ENCODE results near the gene TPK1.

Gene TPK1

GRCh38 chr7:144632724-144633123, 203.1 kb downstream of the TPK1 start:
- Histone ChIP-seq H3K27me3 (ENCODE audit: insufficient read depth, poor library complexity, severe bottlenecking) (no peaks in the 10 kb centered on the region), H3K9me3 (ENCODE audit: severe bottlenecking) (no peaks in the 10 kb centered on the region), H3K27ac (ENCODE audit: poor library complexity, severe bottlenecking) (no peak overlapping the region), H3K36me3 (ENCODE audit: low read depth) (no peaks in the 10 kb centered on the region), H3K4me3 (ENCODE audit: severe bottlenecking) (no peak overlapping the region), H3K4me1 (ENCODE audit: insufficient read depth, poor library complexity, severe bottlenecking) (no peaks in the 10 kb centered on the region)
- TF ChIP-seq, protein P1, sequence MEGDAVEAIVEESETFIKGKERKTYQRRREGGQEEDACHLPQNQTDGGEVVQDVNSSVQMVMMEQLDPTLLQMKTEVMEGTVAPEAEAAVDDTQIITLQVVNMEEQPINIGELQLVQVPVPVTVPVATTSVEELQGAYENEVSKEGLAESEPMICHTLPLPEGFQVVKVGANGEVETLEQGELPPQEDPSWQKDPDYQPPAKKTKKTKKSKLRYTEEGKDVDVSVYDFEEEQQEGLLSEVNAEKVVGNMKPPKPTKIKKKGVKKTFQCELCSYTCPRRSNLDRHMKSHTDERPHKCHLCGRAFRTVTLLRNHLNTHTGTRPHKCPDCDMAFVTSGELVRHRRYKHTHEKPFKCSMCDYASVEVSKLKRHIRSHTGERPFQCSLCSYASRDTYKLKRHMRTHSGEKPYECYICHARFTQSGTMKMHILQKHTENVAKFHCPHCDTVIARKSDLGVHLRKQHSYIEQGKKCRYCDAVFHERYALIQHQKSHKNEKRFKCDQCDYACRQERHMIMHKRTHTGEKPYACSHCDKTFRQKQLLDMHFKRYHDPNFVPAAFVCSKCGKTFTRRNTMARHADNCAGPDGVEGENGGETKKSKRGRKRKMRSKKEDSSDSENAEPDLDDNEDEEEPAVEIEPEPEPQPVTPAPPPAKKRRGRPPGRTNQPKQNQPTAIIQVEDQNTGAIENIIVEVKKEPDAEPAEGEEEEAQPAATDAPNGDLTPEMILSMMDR (IDR thresholded peaks at IDR 0.05; ENCODE audit: poor library complexity, severe bottlenecking): no peak
- DNase-seq (ENCODE audit: low spot score): no peak
- no peak for ATAC-seq (ENCODE audit: low read depth)

DNA sequence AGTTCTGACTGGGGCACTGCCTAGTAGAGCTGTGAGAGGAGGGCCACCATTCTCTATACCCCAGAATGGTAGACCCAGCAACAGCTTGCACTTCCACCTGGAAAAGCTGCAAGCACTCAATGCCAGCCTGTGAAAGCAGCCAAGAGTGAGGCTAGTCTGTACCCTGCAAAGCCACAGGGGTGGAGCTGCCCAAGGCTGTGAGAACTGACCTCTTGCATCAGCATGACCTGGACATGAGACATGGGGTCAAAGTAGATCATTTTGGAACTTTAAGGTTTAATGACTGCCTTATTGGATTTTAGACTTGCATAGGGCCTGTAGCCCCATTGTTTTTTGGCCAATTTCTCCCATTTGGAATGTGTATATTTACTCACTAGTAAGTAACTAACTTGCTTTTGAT, 206.3 kb downstream of the TPK1 start:
- TF ChIP-seq, protein P1 (IDR thresholded peaks at IDR 0.05; ENCODE audit: poor library complexity, severe bottlenecking): no peak
- no peaks in the 10 kb centered on the region for H3K36me3 ChIP-seq (ENCODE audit: low read depth)

GRCh38 chr7:144629011-144629410, 206.8 kb downstream of the TPK1 start:
- Histone ChIP-seq H3K27me3 (ENCODE audit: insufficient read depth, poor library complexity, severe bottlenecking) (no peaks in the 10 kb centered on the region), H3K9me3 (ENCODE audit: severe bottlenecking) (no peaks in the 10 kb centered on the region), H3K4me1 (ENCODE audit: insufficient read depth, poor library complexity, severe bottlenecking) (no peaks in the 10 kb centered on the region), H3K4me3 (ENCODE audit: severe bottlenecking) (no peak overlapping the region), H3K36me3 (ENCODE audit: low read depth) (no peaks in the 10 kb centered on the region), H3K27ac (ENCODE audit: poor library complexity, severe bottlenecking) (no peak overlapping the region)
- TF ChIP-seq, protein P1 (IDR thresholded peaks at IDR 0.05; ENCODE audit: poor library complexity, severe bottlenecking): no peak
- DNase-seq (ENCODE audit: low spot score) (no peak), ATAC-seq (ENCODE audit: low read depth) (no peak)

More for the DNA sequence above, 206.3 kb downstream of the TPK1 start:
- Histone ChIP-seq H3K9me3 (ENCODE audit: severe bottlenecking) (no peaks in the 10 kb centered on the region), H3K27me3 (ENCODE audit: insufficient read depth, poor library complexity, severe bottlenecking) (no peaks in the 10 kb centered on the region), H3K27ac (ENCODE audit: poor library complexity, severe bottlenecking) (no peak overlapping the region), H3K4me1 (ENCODE audit: insufficient read depth, poor library complexity, severe bottlenecking) (no peaks in the 10 kb centered on the region), H3K4me3 (ENCODE audit: severe bottlenecking) (no peak overlapping the region)
- DNase-seq (ENCODE audit: low spot score): no peak
- ATAC-seq (ENCODE audit: low read depth): no peak

DNA sequence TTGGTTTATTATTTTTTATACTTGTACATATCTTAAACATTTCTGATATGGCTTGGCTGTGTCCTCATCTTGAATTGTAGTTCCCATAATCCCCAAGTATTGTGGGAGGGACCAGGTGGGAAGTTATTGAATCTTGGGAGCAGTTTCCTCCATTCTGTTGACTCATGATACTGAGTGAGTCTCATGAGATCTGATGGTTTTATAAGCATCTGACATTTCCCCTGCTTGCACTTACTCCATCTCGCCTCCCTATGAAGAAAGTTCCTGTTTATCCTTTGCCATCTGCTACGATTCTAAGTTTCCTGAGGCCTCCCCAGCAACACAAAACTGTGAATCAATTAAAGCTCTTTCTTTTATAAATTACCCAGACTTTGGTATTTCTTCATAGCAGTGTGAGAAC, 207.7 kb downstream of the TPK1 start:
- DNase-seq (ENCODE audit: low spot score): no peak
- Histone ChIP-seq H3K36me3 (ENCODE audit: low read depth) (no peaks in the 10 kb centered on the region), H3K4me3 (ENCODE audit: severe bottlenecking) (no peak overlapping the region), H3K27ac (ENCODE audit: poor library complexity, severe bottlenecking) (no peak overlapping the region), H3K9me3 (ENCODE audit: severe bottlenecking) (no peaks in the 10 kb centered on the region), H3K27me3 (ENCODE audit: insufficient read depth, poor library complexity, severe bottlenecking) (no peaks in the 10 kb centered on the region), H3K4me1 (ENCODE audit: insufficient read depth, poor library complexity, severe bottlenecking) (no peaks in the 10 kb centered on the region)
- no peak for ATAC-seq (ENCODE audit: low read depth)
- TF ChIP-seq, protein P1 (IDR thresholded peaks at IDR 0.05; ENCODE audit: poor library complexity, severe bottlenecking): no peak

- Histone ChIP-seq H3K36me3 (ENCODE audit: low read depth) (no peaks in the 10 kb centered on the region), H3K9me3 (ENCODE audit: severe bottlenecking) (no peaks in the 10 kb centered on the region), H3K27me3 (ENCODE audit: insufficient read depth, poor library complexity, severe bottlenecking) (no peaks in the 10 kb centered on the region), H3K4me3 (ENCODE audit: severe bottlenecking) (no peak overlapping the region), H3K4me1 (ENCODE audit: insufficient read depth, poor library complexity, severe bottlenecking) (no peaks in the 10 kb centered on the region), H3K27ac (ENCODE audit: poor library complexity, severe bottlenecking) (no peak overlapping the region)
- ATAC-seq (ENCODE audit: low read depth): no peak
- TF ChIP-seq, protein P1 (IDR thresholded peaks at IDR 0.05; ENCODE audit: poor library complexity, severe bottlenecking): no peak
- DNase-seq (ENCODE audit: low spot score): no peak
Measured at GRCh38 chr7:144622745-144623144, 213.1 kb downstream of the TPK1 start.
